H9 (cell line): ENCODE results near the gene HDAC5. TPM values are rescaled to one million over a fixed set of nuclear protein-coding genes. Genes with fewer than 3 reads are reported as not detected.

Experiments used
- DNase-seq: peaks from one replicate; pipeline ENCODE4 v3.0.0-alpha.2; 2017
- H2AFZ ChIP-seq: one replicate; pipeline ENCODE4 v1.6.1; 2013; ENCODE audit warnings: mild to moderate bottlenecking, low read length, control low read depth, moderate library complexity
- H2AK5ac ChIP-seq: 2 replicates; pipeline ENCODE4 v1.6.1; 2013; ENCODE audit warnings: low read length, control low read depth, mixed read lengths; ENCODE audit not compliant: insufficient read length
- H2BK120ac ChIP-seq: one replicate; pipeline ENCODE4 v1.6.1; 2013; ENCODE audit warnings: low read depth, mild to moderate bottlenecking, low read length, control low read depth, inconsistent platforms; ENCODE audit not compliant: poor library complexity, severe bottlenecking
- H2BK12ac ChIP-seq: 2 replicates; pipeline ENCODE4 v1.6.1; 2013; ENCODE audit warnings: low read length, control low read depth, mixed read lengths, low read depth; ENCODE audit not compliant: insufficient read length
- H2BK15ac ChIP-seq: 2 replicates; pipeline ENCODE4 v1.6.1; 2013; ENCODE audit warnings: low read depth, low read length, control low read depth
- H2BK20ac ChIP-seq: one replicate; pipeline ENCODE4 v1.6.1; 2013; ENCODE audit warnings: low read depth, mild to moderate bottlenecking, low read length, control low read depth, inconsistent platforms; ENCODE audit not compliant: poor library complexity, severe bottlenecking
- H2BK5ac ChIP-seq: 2 replicates; pipeline ENCODE4 v1.6.1; 2013; ENCODE audit warnings: low read length, control low read depth, mixed read lengths; ENCODE audit not compliant: insufficient read length
- H3K14ac ChIP-seq: 2 replicates; pipeline ENCODE4 v1.6.1; 2013; ENCODE audit warnings: low read length, control low read depth; ENCODE audit not compliant: insufficient read depth
- H3K18ac ChIP-seq: 2 replicates; pipeline ENCODE4 v1.6.1; 2013; ENCODE audit warnings: low read depth, mild to moderate bottlenecking, mixed read lengths, low read length, control low read depth; ENCODE audit not compliant: insufficient read length
- H3K23ac ChIP-seq: 2 replicates; pipeline ENCODE4 v1.6.1; 2013; ENCODE audit warnings: low read length, control low read depth, mixed read lengths, low read depth; ENCODE audit not compliant: insufficient read length
- H3K23me2 ChIP-seq: 2 replicates; pipeline ENCODE4 v1.6.1; 2013; ENCODE audit warnings: low read depth, mild to moderate bottlenecking, mixed read lengths, low read length, control low read depth; ENCODE audit not compliant: insufficient read length, poor library complexity, severe bottlenecking
- H3K27ac ChIP-seq: 2 replicates; pipeline ENCODE4 v1.5.1; 2013; ENCODE audit warnings: low read length, control low read depth, mixed read lengths, low read depth; ENCODE audit not compliant: insufficient read length
- H3K27me3 ChIP-seq: 2 replicates; pipeline ENCODE4 v1.6.1; 2013; ENCODE audit warnings: low read length, control low read depth, inconsistent platforms; ENCODE audit not compliant: insufficient read depth
- H3K4ac ChIP-seq: 2 replicates; pipeline ENCODE4 v1.6.1; 2013; ENCODE audit warnings: low read depth, mild to moderate bottlenecking, control low read depth, inconsistent platforms, low read length, moderate library complexity
- H3K4me1 ChIP-seq: 2 replicates; pipeline ENCODE4 v1.6.1; 2013; ENCODE audit warnings: low read length, control low read depth, inconsistent platforms; ENCODE audit not compliant: insufficient read depth
- H3K4me2 ChIP-seq: 2 replicates; pipeline ENCODE4 v1.6.1; 2013; ENCODE audit warnings: low read length, control low read depth, mixed read lengths; ENCODE audit not compliant: insufficient read length, insufficient read depth
- H3K56ac ChIP-seq: 2 replicates; pipeline ENCODE4 v1.6.1; 2013; ENCODE audit warnings: low read depth, mild to moderate bottlenecking, mixed read lengths, low read length, control low read depth; ENCODE audit not compliant: insufficient read length
- H3K79me1 ChIP-seq: 2 replicates; pipeline ENCODE4 v1.6.1; 2013; ENCODE audit warnings: low read depth, mild to moderate bottlenecking, moderate library complexity, low read length, control low read depth, inconsistent platforms; ENCODE audit not compliant: insufficient read depth, poor library complexity, severe bottlenecking
- H3K79me2 ChIP-seq: 2 replicates; pipeline ENCODE4 v1.6.1; 2013; ENCODE audit warnings: low read length, control low read depth, inconsistent platforms; ENCODE audit not compliant: insufficient read depth
- H3K9ac ChIP-seq: 2 replicates; pipeline ENCODE4 v1.6.1; 2013; ENCODE audit warnings: low read length, control low read depth, mixed read lengths; ENCODE audit not compliant: insufficient read length; ENCODE audit errors: extremely low read depth
- H3K9me3 ChIP-seq: one replicate; pipeline ENCODE4 v1.6.1; 2013; ENCODE audit warnings: low read depth, low read length, inconsistent platforms; ENCODE audit not compliant: control insufficient read depth
- H3T11ph ChIP-seq: one replicate; pipeline ENCODE4 v1.6.1; 2013; ENCODE audit warnings: mild to moderate bottlenecking, low read length, control low read depth, inconsistent platforms
- H4K20me1 ChIP-seq: one replicate; pipeline ENCODE4 v1.6.1; 2013; ENCODE audit not compliant: control insufficient read depth, insufficient read length, insufficient read depth
- H4K5ac ChIP-seq: 2 replicates; pipeline ENCODE4 v1.6.1; 2013; ENCODE audit warnings: low read depth, mild to moderate bottlenecking, mixed read lengths, low read length, control low read depth; ENCODE audit not compliant: insufficient read length
- H4K8ac ChIP-seq: replicated peaks from 2 replicates; pipeline ENCODE4 v1.6.1; 2013; ENCODE audit warnings: low read length, control low read depth, mixed read lengths, low read depth; ENCODE audit not compliant: insufficient read length
- H4K91ac ChIP-seq: 2 replicates; pipeline ENCODE4 v1.6.1; 2013; ENCODE audit warnings: low read depth, mild to moderate bottlenecking, moderate library complexity, mixed read lengths, low read length, control low read depth; ENCODE audit not compliant: insufficient read length
- H3K27ac Mint-ChIP-seq, 3 experiments: 2 replicates in 2 of 3; 3 replicates in 1 of 3; pipeline ENCODE4 v1.8.0; 2020 to 2021; ENCODE audit warnings: mixed read lengths in 3 of 3, mild to moderate bottlenecking in 1 of 3, moderate library complexity in 1 of 3
- H3K27me3 Mint-ChIP-seq: 2 replicates; pipeline ENCODE4 v1.8.0; 2021; ENCODE audit warnings: low read depth, mild to moderate bottlenecking, moderate library complexity, mixed read lengths
- H3K36me3 Mint-ChIP-seq, 3 experiments: 2 replicates in 2 of 3; 3 replicates in 1 of 3; pipeline ENCODE4 v1.8.0; 2020 to 2021; ENCODE audit warnings: low read depth in 3 of 3, mixed read lengths in 3 of 3; ENCODE audit not compliant: insufficient read depth in 1 of 3
- H3K4me1 Mint-ChIP-seq, 2 experiments: 2 replicates each; pipeline ENCODE4 v1.8.0; 2020; ENCODE audit warnings: mixed read lengths in 2 of 2
- H3K4me3 Mint-ChIP-seq, 2 experiments: 2 replicates in 1 of 2; 3 replicates in 1 of 2; pipeline ENCODE4 v1.8.0; 2020 to 2021; ENCODE audit warnings: mild to moderate bottlenecking in 2 of 2, mixed read lengths in 2 of 2, moderate library complexity in 1 of 2
- H3K9me3 Mint-ChIP-seq, 2 experiments: 2 replicates in 1 of 2; 3 replicates in 1 of 2; pipeline ENCODE4 v1.8.0; 2020; ENCODE audit warnings: mild to moderate bottlenecking in 2 of 2, mixed read lengths in 2 of 2, moderate library complexity in 1 of 2
- WGBS: extraction: QIAGEN DNeasy Blood & Tissue Kit; methylation state at CpG from one replicate; pipeline ENCODE4 v1.1.7; 2013; ENCODE audit warnings: missing lambda C conversion rate, low lambda C conversion rate, mixed read lengths; ENCODE audit not compliant: insufficient read length; ENCODE audit errors: extremely low coverage; 5-methylcytosine and 5-hydroxymethylcytosine counted together
- total RNA-seq: library from RNA; stranded (reverse); gene quantifications from 2 replicates; pipeline ENCODE4 v1.2.1, GENCODE V29; 2021
- TF ChIP-seq, protein P1 (sequence below): fragments of 200-600 bp; sonication (generic); conservative IDR thresholded peaks from 3 replicates; pipeline ENCODE4 v1.8.0; 2021; ENCODE audit warnings: antibody characterized with exemption, mild to moderate bottlenecking

HDAC5 gene
- total RNA-seq, 1 experiment from 2014 or later = 39.5 TPM

DNA sequence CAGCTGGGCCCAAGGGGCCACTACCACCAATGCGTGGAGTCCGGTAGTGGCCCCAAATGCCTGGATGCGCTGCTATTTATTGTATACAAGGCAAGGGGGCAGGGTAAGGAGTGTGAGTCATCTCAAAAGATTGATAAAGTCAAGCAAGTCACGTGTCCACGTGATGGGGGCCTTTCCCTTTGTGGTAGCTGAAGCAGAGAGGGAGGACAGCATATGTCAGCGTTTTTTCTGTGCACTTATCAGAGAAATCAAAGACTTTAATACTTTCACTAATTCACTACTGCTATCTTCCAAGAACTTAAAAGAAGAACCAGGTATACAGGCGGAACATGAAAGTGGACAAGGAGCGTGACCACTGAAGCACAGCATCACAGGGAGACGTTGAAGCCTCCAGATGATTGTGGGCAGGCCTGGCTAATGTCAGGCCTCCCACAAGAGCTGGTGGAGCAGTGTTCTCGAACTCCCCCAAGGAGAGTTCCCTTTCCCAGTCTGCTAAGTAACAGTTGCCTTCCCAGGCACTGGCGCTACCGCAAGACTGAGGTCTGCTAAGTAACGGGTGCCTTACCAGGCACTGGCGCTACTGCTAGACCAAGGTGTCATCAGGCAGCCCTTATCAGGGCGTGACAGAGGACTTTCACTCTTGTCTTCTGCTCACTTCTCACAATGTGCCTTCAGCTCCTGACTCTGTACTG is 36.2 kb upstream of the HDAC5 start:
- Histone ChIP-seq H4K8ac (no peak overlapping the region), H4K20me1 (no peaks in the 10 kb centered on the region), H2AFZ (no peak overlapping the region), H3K14ac (no peak overlapping the region), H2BK120ac (no peak overlapping the region), H4K91ac (no peak overlapping the region), H3K9ac (no peak overlapping the region), H3K23ac (no peak overlapping the region), H3K4me1 (no peaks in the 10 kb centered on the region), H3K27me3 (no peaks in the 10 kb centered on the region), H2BK15ac (no peak overlapping the region), H2BK20ac (no peak overlapping the region), H3K9me3 (no peaks in the 10 kb centered on the region), H3K4me2 (no peak overlapping the region), H2BK12ac (no peak overlapping the region), H3K79me1 (no peaks in the 10 kb centered on the region), H3K27ac (no peak overlapping the region), H2AK5ac (no peak overlapping the region), H4K5ac (no peak overlapping the region), H3K56ac (no peak overlapping the region), H3K18ac (no peak overlapping the region), H3K23me2 (no peaks in the 10 kb centered on the region), H3K79me2 (no peaks in the 10 kb centered on the region), H3K4ac (no peak overlapping the region), H2BK5ac (no peak overlapping the region), H3T11ph (no peak overlapping the region)
- Mint-ChIP-seq H3K9me3 (no peaks in the 10 kb centered on the region), H3K4me3 (no peak overlapping the region), H3K4me1 (no peaks in the 10 kb centered on the region), H3K27ac (no peak overlapping the region; a peak in 1 of 7 replicates), H3K36me3 (peaks cover 28 to 63% (median 56%) of the 10 kb centered on the region in 3 experiments), H3K27me3 (no peaks in the 10 kb centered on the region)
- WGBS = no CpG with 5 or more reads among the region's 15 CpGs
- no peak for DNase-seq
- TF ChIP-seq, protein P1, sequence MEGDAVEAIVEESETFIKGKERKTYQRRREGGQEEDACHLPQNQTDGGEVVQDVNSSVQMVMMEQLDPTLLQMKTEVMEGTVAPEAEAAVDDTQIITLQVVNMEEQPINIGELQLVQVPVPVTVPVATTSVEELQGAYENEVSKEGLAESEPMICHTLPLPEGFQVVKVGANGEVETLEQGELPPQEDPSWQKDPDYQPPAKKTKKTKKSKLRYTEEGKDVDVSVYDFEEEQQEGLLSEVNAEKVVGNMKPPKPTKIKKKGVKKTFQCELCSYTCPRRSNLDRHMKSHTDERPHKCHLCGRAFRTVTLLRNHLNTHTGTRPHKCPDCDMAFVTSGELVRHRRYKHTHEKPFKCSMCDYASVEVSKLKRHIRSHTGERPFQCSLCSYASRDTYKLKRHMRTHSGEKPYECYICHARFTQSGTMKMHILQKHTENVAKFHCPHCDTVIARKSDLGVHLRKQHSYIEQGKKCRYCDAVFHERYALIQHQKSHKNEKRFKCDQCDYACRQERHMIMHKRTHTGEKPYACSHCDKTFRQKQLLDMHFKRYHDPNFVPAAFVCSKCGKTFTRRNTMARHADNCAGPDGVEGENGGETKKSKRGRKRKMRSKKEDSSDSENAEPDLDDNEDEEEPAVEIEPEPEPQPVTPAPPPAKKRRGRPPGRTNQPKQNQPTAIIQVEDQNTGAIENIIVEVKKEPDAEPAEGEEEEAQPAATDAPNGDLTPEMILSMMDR = no peak
